H9 (cell line): ENCODE data around the gene BPIFB6. TPM values are rescaled to one million over a fixed set of nuclear protein-coding genes. Genes with fewer than 3 reads are reported as not detected.
A peak's percentile ranks its signal among the peaks of the same experiment; 100 is the strongest.

Source experiments
- DNase-seq: peaks from one replicate; pipeline ENCODE4 v3.0.0-alpha.2; 2017
- H2AFZ ChIP-seq: one replicate; pipeline ENCODE4 v1.6.1; 2013; ENCODE audit warnings: mild to moderate bottlenecking, low read length, control low read depth, moderate library complexity
- H2AK5ac ChIP-seq: 2 replicates; pipeline ENCODE4 v1.6.1; 2013; ENCODE audit warnings: low read length, control low read depth, mixed read lengths; ENCODE audit not compliant: insufficient read length
- H2BK120ac ChIP-seq: one replicate; pipeline ENCODE4 v1.6.1; 2013; ENCODE audit warnings: low read depth, mild to moderate bottlenecking, low read length, control low read depth, inconsistent platforms; ENCODE audit not compliant: poor library complexity, severe bottlenecking
- H2BK12ac ChIP-seq: 2 replicates; pipeline ENCODE4 v1.6.1; 2013; ENCODE audit warnings: low read length, control low read depth, mixed read lengths, low read depth; ENCODE audit not compliant: insufficient read length
- H2BK15ac ChIP-seq: 2 replicates; pipeline ENCODE4 v1.6.1; 2013; ENCODE audit warnings: low read depth, low read length, control low read depth
- H2BK20ac ChIP-seq: one replicate; pipeline ENCODE4 v1.6.1; 2013; ENCODE audit warnings: low read depth, mild to moderate bottlenecking, low read length, control low read depth, inconsistent platforms; ENCODE audit not compliant: poor library complexity, severe bottlenecking
- H2BK5ac ChIP-seq: 2 replicates; pipeline ENCODE4 v1.6.1; 2013; ENCODE audit warnings: low read length, control low read depth, mixed read lengths; ENCODE audit not compliant: insufficient read length
- H3K14ac ChIP-seq: 2 replicates; pipeline ENCODE4 v1.6.1; 2013; ENCODE audit warnings: low read length, control low read depth; ENCODE audit not compliant: insufficient read depth
- H3K18ac ChIP-seq: 2 replicates; pipeline ENCODE4 v1.6.1; 2013; ENCODE audit warnings: low read depth, mild to moderate bottlenecking, mixed read lengths, low read length, control low read depth; ENCODE audit not compliant: insufficient read length
- H3K23ac ChIP-seq: 2 replicates; pipeline ENCODE4 v1.6.1; 2013; ENCODE audit warnings: low read length, control low read depth, mixed read lengths, low read depth; ENCODE audit not compliant: insufficient read length
- H3K23me2 ChIP-seq: 2 replicates; pipeline ENCODE4 v1.6.1; 2013; ENCODE audit warnings: low read depth, mild to moderate bottlenecking, mixed read lengths, low read length, control low read depth; ENCODE audit not compliant: insufficient read length, poor library complexity, severe bottlenecking
- H3K27ac ChIP-seq: 2 replicates; pipeline ENCODE4 v1.5.1; 2013; ENCODE audit warnings: low read length, control low read depth, mixed read lengths, low read depth; ENCODE audit not compliant: insufficient read length
- H3K27me3 ChIP-seq: 2 replicates; pipeline ENCODE4 v1.6.1; 2013; ENCODE audit warnings: low read length, control low read depth, inconsistent platforms; ENCODE audit not compliant: insufficient read depth
- H3K4ac ChIP-seq: 2 replicates; pipeline ENCODE4 v1.6.1; 2013; ENCODE audit warnings: low read depth, mild to moderate bottlenecking, control low read depth, inconsistent platforms, low read length, moderate library complexity
- H3K4me1 ChIP-seq: 2 replicates; pipeline ENCODE4 v1.6.1; 2013; ENCODE audit warnings: low read length, control low read depth, inconsistent platforms; ENCODE audit not compliant: insufficient read depth
- H3K4me2 ChIP-seq: 2 replicates; pipeline ENCODE4 v1.6.1; 2013; ENCODE audit warnings: low read length, control low read depth, mixed read lengths; ENCODE audit not compliant: insufficient read length, insufficient read depth
- H3K56ac ChIP-seq: 2 replicates; pipeline ENCODE4 v1.6.1; 2013; ENCODE audit warnings: low read depth, mild to moderate bottlenecking, mixed read lengths, low read length, control low read depth; ENCODE audit not compliant: insufficient read length
- H3K79me1 ChIP-seq: 2 replicates; pipeline ENCODE4 v1.6.1; 2013; ENCODE audit warnings: low read depth, mild to moderate bottlenecking, moderate library complexity, low read length, control low read depth, inconsistent platforms; ENCODE audit not compliant: insufficient read depth, poor library complexity, severe bottlenecking
- H3K79me2 ChIP-seq: 2 replicates; pipeline ENCODE4 v1.6.1; 2013; ENCODE audit warnings: low read length, control low read depth, inconsistent platforms; ENCODE audit not compliant: insufficient read depth
- H3K9ac ChIP-seq: 2 replicates; pipeline ENCODE4 v1.6.1; 2013; ENCODE audit warnings: low read length, control low read depth, mixed read lengths; ENCODE audit not compliant: insufficient read length; ENCODE audit errors: extremely low read depth
- H3K9me3 ChIP-seq: one replicate; pipeline ENCODE4 v1.6.1; 2013; ENCODE audit warnings: low read depth, low read length, inconsistent platforms; ENCODE audit not compliant: control insufficient read depth
- H3T11ph ChIP-seq: one replicate; pipeline ENCODE4 v1.6.1; 2013; ENCODE audit warnings: mild to moderate bottlenecking, low read length, control low read depth, inconsistent platforms
- H4K20me1 ChIP-seq: one replicate; pipeline ENCODE4 v1.6.1; 2013; ENCODE audit not compliant: control insufficient read depth, insufficient read length, insufficient read depth
- H4K5ac ChIP-seq: 2 replicates; pipeline ENCODE4 v1.6.1; 2013; ENCODE audit warnings: low read depth, mild to moderate bottlenecking, mixed read lengths, low read length, control low read depth; ENCODE audit not compliant: insufficient read length
- H4K8ac ChIP-seq: replicated peaks from 2 replicates; pipeline ENCODE4 v1.6.1; 2013; ENCODE audit warnings: low read length, control low read depth, mixed read lengths, low read depth; ENCODE audit not compliant: insufficient read length
- H4K91ac ChIP-seq: 2 replicates; pipeline ENCODE4 v1.6.1; 2013; ENCODE audit warnings: low read depth, mild to moderate bottlenecking, moderate library complexity, mixed read lengths, low read length, control low read depth; ENCODE audit not compliant: insufficient read length
- H3K27ac Mint-ChIP-seq, 3 experiments: 2 replicates in 2 of 3; 3 replicates in 1 of 3; pipeline ENCODE4 v1.8.0; 2020 to 2021; ENCODE audit warnings: mixed read lengths in 3 of 3, mild to moderate bottlenecking in 1 of 3, moderate library complexity in 1 of 3
- H3K27me3 Mint-ChIP-seq: 2 replicates; pipeline ENCODE4 v1.8.0; 2021; ENCODE audit warnings: low read depth, mild to moderate bottlenecking, moderate library complexity, mixed read lengths
- H3K36me3 Mint-ChIP-seq, 3 experiments: 2 replicates in 2 of 3; 3 replicates in 1 of 3; pipeline ENCODE4 v1.8.0; 2020 to 2021; ENCODE audit warnings: low read depth in 3 of 3, mixed read lengths in 3 of 3; ENCODE audit not compliant: insufficient read depth in 1 of 3
- H3K4me1 Mint-ChIP-seq, 2 experiments: 2 replicates each; pipeline ENCODE4 v1.8.0; 2020; ENCODE audit warnings: mixed read lengths in 2 of 2
- H3K4me3 Mint-ChIP-seq, 2 experiments: 2 replicates in 1 of 2; 3 replicates in 1 of 2; pipeline ENCODE4 v1.8.0; 2020 to 2021; ENCODE audit warnings: mild to moderate bottlenecking in 2 of 2, mixed read lengths in 2 of 2, moderate library complexity in 1 of 2
- H3K9me3 Mint-ChIP-seq, 2 experiments: 2 replicates in 1 of 2; 3 replicates in 1 of 2; pipeline ENCODE4 v1.8.0; 2020; ENCODE audit warnings: mild to moderate bottlenecking in 2 of 2, mixed read lengths in 2 of 2, moderate library complexity in 1 of 2
- WGBS: extraction: QIAGEN DNeasy Blood & Tissue Kit; methylation state at CpG from one replicate; pipeline ENCODE4 v1.1.7; 2013; ENCODE audit warnings: missing lambda C conversion rate, low lambda C conversion rate, mixed read lengths; ENCODE audit not compliant: insufficient read length; ENCODE audit errors: extremely low coverage; 5-methylcytosine and 5-hydroxymethylcytosine counted together
- total RNA-seq: library from RNA; stranded (reverse); gene quantifications from 2 replicates; pipeline ENCODE4 v1.2.1, GENCODE V29; 2021
- TF ChIP-seq, protein P1 (sequence below): fragments of 200-600 bp; sonication (generic); conservative IDR thresholded peaks from 3 replicates; pipeline ENCODE4 v1.8.0; 2021; ENCODE audit warnings: antibody characterized with exemption, mild to moderate bottlenecking

Gene BPIFB6
- total RNA-seq, 1 experiment from 2014 or later, result not detected

DNA sequence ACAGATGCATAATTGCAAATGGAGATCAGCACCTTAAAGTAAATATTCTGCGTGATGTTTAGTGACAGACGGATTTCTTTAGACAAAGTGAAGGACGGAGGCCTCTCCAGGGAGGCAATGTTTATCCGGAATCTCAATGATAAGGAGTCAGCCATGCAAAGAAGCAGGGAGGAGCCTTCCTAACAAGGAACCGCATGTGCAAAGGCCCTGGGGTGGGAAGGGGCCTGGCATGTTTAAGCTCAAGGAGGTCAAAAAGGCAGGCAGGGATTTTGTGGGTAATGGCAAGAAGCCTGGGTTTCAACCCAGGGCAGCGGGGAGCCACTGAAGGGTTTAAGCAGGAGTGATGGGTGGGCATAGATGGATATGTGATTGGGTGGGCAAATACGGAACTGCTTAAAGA is 22.9 kb downstream of the BPIFB6 start:
- Histone ChIP-seq H2BK20ac (no peak overlapping the region), H3K9me3 (no peaks in the 10 kb centered on the region), H3K27ac (no peak overlapping the region), H2BK12ac (no peak overlapping the region), H4K5ac (no peak overlapping the region), H3K79me1 (no peaks in the 10 kb centered on the region), H3K27me3 (no peaks in the 10 kb centered on the region), H3K18ac (no peak overlapping the region), H3K23ac (no peak overlapping the region), H4K8ac (no peak overlapping the region), H4K20me1 (no peaks in the 10 kb centered on the region), H3K23me2 (no peaks in the 10 kb centered on the region), H3T11ph (no peak overlapping the region), H2BK120ac (no peak overlapping the region), H3K14ac (no peak overlapping the region), H3K4me2 (no peak overlapping the region), H2AK5ac (no peak overlapping the region), H3K56ac (no peak overlapping the region), H2BK15ac (no peak overlapping the region), H3K4ac (no peak overlapping the region), H3K4me1 (no peaks in the 10 kb centered on the region), H2AFZ (no peak overlapping the region), H2BK5ac (no peak overlapping the region), H3K9ac (no peak overlapping the region), H3K79me2 (no peaks in the 10 kb centered on the region), H4K91ac (no peak overlapping the region)
- WGBS, result no CpG with 5 or more reads among the region's 7 CpGs
- Mint-ChIP-seq H3K27ac (peak overlapping the region in 1 of 3 experiments; percentile 7; a peak in 1 of 7 replicates), H3K4me1 (peaks cover 8% of the 10 kb centered on the region in 2 experiments), H3K27me3 (peaks cover 4% of the 10 kb centered on the region; the same call in 1 of the 2 replicates), H3K9me3 (no peaks in the 10 kb centered on the region), H3K36me3 (no peaks in the 10 kb centered on the region), H3K4me3 (no peak overlapping the region; a peak in 1 of 5 replicates)
- no peak for DNase-seq
- TF ChIP-seq, protein P1, sequence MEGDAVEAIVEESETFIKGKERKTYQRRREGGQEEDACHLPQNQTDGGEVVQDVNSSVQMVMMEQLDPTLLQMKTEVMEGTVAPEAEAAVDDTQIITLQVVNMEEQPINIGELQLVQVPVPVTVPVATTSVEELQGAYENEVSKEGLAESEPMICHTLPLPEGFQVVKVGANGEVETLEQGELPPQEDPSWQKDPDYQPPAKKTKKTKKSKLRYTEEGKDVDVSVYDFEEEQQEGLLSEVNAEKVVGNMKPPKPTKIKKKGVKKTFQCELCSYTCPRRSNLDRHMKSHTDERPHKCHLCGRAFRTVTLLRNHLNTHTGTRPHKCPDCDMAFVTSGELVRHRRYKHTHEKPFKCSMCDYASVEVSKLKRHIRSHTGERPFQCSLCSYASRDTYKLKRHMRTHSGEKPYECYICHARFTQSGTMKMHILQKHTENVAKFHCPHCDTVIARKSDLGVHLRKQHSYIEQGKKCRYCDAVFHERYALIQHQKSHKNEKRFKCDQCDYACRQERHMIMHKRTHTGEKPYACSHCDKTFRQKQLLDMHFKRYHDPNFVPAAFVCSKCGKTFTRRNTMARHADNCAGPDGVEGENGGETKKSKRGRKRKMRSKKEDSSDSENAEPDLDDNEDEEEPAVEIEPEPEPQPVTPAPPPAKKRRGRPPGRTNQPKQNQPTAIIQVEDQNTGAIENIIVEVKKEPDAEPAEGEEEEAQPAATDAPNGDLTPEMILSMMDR, result no peak
